GM12875 (cell line): ENCODE results near the gene PRSS53.
"Not testable (repeated sequence)": the region's sequence is repeated elsewhere in the genome, so short reads cannot be mapped to it uniquely, and the experiment has no call there.

Source experiments
- H3K4me3 ChIP-seq: one replicate; pipeline ENCODE4 v1.5.1; 2011; ENCODE audit warnings: low read depth, low read length, control low read depth
- TF ChIP-seq, protein P1 (sequence below): IDR thresholded peaks from 2 replicates; pipeline ENCODE4 v1.5.1; 2011; ENCODE audit warnings: low read depth, mild to moderate bottlenecking, control low read depth, inconsistent platforms, low read length, moderate library complexity, borderline replicate concordance; ENCODE audit not compliant: insufficient read depth

Gene PRSS53

DNA sequence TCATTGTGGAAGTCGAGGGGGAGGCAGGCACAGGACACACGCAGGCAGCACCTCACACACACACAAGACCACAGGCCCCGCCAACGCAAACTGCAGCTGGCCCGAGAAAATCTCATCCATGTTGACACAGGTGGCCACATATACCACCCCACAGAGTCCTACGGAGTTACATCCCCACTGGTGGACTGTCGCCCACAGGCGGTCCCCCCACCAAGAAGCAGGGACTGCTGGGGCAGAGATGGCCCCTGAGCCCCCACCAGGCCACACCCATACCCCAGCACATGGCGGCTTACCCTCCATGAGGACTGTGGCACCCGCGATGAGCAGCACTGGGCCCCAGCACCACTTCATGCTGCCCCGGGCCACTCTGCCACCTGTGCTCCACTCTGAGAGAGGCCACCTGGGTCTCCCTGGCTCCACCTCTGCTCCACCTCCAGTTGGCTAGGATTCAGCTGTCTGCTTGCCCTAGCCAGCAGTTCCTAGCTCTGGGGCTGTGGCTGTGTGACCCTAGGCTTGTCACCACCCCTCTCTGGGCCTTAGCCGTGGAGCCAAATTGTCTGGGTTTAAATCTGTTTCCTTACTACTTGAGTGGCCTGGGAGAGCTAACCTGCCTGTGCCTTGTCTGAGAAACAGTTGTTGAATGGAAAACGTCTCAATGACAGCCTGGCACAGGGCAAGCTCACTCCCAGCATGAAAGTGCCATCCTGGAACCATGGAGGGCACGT, at the start of gene PRSS53:
Gene PRSS53, minus strand, starts transcription at position 485 of the 725 bp plus-strand sequence. Its CDS starts 134 bp downstream, at position 351.
- TF ChIP-seq, protein P1, sequence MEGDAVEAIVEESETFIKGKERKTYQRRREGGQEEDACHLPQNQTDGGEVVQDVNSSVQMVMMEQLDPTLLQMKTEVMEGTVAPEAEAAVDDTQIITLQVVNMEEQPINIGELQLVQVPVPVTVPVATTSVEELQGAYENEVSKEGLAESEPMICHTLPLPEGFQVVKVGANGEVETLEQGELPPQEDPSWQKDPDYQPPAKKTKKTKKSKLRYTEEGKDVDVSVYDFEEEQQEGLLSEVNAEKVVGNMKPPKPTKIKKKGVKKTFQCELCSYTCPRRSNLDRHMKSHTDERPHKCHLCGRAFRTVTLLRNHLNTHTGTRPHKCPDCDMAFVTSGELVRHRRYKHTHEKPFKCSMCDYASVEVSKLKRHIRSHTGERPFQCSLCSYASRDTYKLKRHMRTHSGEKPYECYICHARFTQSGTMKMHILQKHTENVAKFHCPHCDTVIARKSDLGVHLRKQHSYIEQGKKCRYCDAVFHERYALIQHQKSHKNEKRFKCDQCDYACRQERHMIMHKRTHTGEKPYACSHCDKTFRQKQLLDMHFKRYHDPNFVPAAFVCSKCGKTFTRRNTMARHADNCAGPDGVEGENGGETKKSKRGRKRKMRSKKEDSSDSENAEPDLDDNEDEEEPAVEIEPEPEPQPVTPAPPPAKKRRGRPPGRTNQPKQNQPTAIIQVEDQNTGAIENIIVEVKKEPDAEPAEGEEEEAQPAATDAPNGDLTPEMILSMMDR: no peak
- no peak within 1 kb of the TSS for H3K4me3 ChIP-seq

DNA sequence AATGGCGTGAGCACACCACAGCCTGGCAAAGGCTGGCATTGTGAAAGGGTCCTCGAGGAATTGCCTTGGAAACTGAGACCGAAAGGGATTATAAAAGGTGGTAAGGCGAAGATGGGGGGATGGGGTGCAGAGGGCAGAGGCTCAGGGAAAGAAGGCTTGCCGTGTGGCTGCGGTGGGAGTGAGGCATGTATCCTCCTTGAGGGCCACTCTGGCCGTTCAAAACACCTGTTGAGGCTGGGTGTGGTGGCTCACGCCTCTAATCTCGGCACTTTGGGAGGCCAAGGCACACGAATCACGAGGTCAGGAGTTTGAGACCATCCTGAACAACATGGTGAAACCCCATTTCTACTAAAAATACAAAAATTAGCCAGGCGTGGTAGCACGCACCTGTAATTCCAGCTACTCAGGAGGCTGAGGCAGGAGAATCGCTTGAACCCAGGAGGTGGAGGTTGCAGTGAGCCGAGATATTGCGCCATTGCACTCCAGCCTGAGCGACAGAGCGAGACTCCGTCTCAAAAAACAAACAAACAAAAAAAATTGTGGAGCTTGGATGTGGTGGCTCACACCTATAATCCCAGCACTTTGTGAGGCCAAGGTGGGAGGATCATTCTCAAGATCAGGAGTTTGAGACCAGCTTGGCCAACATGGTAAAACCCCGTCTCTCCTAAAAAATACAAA, 48.2 kb upstream of the PRSS53 start:
- not testable (repeated sequence) for H3K4me3 ChIP-seq

DNA sequence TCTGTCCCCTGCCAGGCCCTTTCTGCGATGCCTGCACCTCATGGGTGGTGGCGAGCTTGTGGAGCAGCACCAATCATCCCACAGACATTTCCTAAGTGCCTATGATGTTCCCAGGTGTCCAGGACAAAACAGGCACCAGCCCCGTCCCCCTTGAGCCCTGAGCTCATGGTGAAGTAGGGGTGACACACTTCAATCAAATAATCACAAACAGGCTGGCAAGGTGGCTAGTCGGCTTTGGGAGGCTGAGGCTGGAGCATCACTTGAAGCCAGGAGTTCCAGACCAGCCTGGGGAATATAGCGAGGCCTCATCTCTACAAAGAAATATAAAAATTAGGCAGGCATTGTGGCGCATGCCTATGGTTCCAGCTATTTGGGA, 47.5 kb upstream of the PRSS53 start:
- H3K4me3 ChIP-seq: no peak overlapping the region

DNA sequence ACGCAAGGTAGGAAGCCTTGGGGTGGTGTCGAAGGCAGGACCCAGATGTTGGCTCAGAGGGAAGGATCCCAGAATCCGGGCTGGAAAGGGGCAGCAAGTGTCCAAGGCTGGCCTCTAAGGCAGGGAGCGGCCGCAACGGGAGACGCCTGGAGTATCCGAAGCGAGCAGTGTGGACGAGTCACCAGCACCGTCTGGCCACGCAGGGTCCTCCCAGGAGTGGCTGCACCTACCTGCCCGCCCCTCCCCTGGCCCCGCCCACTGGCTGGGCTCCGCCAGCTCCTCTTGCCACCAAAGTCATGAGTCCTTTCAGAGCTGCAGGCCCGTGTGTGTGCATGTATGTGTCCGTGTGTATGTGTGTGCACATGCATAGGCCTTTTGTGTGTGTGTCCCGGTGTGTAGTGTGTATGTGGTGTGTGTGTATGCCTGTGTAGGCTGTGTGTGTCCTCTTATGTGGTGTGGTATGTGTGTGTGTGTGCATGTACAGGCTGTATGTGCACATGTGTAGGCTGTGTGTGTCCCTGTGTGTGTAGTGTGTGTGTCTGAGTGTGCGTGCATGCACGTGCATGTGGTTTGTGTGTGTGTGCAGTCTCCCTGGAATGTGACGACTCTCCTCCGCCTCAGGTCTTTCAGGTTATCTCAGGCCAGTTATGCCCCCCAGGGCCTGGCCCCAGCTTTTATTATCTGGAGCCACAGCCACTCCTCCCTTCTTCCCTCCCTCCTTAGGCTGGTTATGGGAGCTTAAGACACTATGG, 47.0 kb upstream of the PRSS53 start, which contains the start of gene PRSS8:
Gene PRSS8, minus strand, starts transcription at position 193 of the 752 bp plus-strand sequence. CDS start 229 bp downstream, outside the sequence.
- H3K4me3 ChIP-seq: no peak within 1 kb of the TSS
- TF ChIP-seq, protein P1: no peak

More for the DNA sequence above, 47.5 kb upstream of the PRSS53 start:
- TF ChIP-seq, protein P1: no peak

DNA sequence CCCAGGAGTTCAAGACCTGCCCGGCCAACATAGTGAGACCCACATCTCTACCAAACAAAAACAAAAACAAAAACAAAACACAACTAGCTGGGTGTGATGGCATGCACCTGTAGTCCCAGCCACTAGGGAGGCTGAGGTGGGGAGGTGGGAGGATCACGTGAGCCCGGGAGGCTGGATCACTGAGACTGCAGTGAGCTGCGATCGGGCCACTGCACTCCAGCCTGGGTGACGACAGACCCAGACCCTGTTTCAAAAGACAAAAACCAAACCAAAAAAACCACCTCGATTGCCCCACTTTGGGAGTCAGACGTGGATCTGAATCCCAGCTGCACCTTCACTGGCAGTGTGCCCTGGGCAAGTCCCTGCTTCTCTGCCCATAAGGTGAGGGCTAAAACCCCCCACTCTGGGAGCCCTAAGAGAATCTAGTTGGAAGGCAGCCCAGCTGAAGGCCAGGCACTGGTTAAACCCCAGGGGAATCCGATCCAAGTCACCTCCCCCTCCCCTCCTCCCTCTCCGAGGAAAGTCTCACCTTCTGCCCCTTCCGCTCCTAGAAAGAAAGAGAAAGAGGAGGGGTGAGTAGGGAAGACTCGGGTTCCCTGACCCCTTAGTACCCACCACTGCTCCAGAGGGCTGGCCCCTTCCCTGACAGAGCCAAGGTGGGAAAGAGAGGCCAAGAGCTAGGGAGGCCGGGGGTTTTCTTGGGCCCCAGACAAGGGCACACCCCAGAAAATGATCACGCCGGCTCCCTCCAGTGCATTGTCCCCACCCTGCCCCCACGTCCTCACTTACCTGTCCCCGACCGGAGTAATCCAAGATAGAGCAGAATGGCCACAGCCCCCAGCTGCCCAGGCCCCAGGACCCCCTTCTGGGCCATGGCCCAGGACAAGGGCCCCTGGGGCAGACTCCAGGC, 46.1 kb upstream of the PRSS53 start:
- H3K4me3 ChIP-seq: no peak overlapping the region

DNA sequence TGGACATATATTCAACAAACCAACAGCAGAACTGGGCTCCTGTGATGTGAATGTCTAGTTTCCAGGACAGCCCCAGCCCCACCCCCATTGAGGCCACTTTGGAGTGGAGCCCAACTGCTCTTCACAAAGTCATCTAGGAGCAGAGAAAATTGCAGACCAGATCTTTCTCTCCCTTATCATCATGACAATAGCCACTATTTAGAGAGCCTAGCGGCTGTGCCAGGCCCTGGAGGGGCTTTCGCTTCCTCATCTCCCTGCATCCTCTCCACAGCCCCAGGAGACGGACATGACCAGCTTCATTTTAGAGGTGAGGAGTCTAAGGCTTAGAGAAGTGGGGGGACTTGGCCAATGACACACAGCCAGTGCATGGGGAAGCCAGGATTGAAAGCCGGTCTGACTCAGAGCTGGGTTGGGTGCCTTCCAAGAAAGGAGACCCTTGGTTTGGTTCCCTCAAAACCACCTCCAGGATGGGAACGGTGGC, 45.4 kb upstream of the PRSS53 start:
- no peak overlapping the region for H3K4me3 ChIP-seq
- TF ChIP-seq, protein P1: no peak

More for the DNA sequence above, 46.1 kb upstream of the PRSS53 start:
- TF ChIP-seq, protein P1: no peak
